Hematopoietic multipotent progenitor cell treated with erythropoietin and hydrocortisone succinate and interleukin-3 and kit ligand, for 15 days (in vitro differentiated cells): Measurements from ENCODE around the gene IGSF3.

ENCODE experiments used
- DNase-seq: peaks from one replicate; pipeline ENCODE4 v3.0.0-alpha.2; 2015; ENCODE audit warnings: low spot score

The IGSF3 gene

GRCh38 chr1:116556289-116557006, 111.1 kb downstream of the IGSF3 start:
- DNase-seq = peak; percentile 62

DNA sequence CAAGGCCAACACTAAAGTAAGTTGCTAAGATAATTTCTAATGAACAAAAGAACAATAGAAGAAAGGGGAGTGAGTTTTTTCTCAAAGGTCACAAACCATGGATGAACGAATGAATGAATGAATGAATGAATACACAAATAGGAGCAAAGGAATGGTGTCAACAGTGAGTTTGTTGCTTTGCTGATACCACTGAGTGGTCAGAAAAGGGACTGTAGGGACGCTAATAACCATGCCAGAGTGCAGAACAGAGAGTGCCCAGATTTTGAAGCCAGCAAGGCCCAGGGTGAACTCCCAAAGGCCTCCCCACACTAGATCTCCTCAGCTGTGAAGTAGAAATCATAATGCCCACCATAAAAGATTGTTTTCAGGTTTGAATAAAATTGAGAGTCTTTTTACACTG, 112.6 kb downstream of the IGSF3 start:
- no peak for DNase-seq

GRCh38 chr1:116553386-116554115, 114.0 kb downstream of the IGSF3 start:
- DNase-seq = no peak

DNA sequence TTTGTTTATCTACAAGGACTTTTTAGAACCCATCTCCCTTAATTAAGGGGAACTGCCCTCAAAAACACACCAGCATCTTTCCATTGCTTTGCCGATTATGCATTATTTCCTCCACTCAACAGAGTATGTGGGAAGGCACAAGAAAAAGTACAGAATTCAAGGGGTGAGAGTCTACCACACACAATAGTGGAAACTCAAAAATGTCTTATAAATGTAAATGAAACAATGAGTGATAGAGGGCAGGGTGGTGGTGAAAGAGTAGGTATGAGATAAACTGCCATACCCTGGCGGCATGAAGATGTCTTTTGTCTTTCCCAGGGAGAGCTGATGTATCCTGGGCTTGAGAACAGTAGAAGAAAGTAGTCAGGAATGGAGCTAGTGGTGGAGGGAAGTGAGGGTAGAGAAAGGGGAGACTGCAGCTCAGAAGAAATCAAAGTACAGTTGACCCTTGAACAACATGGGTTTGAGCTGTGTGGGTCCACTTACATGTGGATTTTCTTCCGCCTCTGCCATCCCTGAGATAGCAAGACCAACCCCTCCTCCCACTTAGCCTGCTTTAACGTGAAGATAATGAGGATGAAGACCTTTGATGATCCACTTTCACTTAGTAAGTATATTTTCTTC, 121.1 kb downstream of the IGSF3 start:
- no peak for DNase-seq

- no peak for DNase-seq
Observed at GRCh38 chr1:116545359-116545705, 122.2 kb downstream of the IGSF3 start.

GRCh38 chr1:116544588-116545358, 122.8 kb downstream of the IGSF3 start:
- no peak for DNase-seq

GRCh38 chr1:116540088-116540487, 127.4 kb downstream of the IGSF3 start:
- no peak for DNase-seq

DNA sequence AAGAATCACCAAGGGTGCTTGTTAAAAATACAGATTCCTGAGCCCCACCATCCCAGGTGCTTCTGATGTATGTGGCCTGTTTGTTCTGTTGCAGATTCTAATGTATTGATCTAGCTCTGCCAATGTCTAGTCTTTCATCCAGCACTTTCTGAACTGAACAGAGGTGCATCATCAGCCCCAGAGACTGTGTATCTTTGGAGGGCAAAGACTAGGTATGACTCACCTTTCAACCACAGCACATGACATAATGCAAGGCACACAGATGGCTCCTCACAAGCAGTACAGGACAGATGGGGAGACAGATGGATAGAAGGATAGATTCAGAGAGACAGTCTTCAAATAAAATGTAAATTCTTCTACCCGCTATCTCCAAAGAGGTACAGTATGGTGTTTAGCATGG, 129.0 kb downstream of the IGSF3 start:
- peak; percentile 34 for DNase-seq

DNA sequence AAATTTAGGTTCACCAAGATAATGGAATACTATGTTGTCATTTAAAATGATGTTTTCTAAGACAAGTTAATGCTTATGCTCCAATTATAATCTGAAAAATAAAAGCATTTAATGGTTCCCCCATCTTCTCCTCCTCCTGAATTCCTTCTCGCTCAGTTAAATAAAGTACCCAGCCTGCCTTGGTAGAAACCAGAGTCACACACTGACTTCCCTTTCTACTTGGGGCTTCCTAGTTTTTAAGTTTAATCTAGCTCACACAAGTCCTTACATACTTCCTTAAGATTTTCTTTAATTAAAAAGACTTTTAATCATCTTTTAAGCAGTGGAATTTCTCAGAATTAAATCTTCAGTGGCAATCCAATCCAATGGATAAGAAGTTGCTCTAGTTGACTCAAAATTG, 129.6 kb downstream of the IGSF3 start:
- no peak for DNase-seq

DNA sequence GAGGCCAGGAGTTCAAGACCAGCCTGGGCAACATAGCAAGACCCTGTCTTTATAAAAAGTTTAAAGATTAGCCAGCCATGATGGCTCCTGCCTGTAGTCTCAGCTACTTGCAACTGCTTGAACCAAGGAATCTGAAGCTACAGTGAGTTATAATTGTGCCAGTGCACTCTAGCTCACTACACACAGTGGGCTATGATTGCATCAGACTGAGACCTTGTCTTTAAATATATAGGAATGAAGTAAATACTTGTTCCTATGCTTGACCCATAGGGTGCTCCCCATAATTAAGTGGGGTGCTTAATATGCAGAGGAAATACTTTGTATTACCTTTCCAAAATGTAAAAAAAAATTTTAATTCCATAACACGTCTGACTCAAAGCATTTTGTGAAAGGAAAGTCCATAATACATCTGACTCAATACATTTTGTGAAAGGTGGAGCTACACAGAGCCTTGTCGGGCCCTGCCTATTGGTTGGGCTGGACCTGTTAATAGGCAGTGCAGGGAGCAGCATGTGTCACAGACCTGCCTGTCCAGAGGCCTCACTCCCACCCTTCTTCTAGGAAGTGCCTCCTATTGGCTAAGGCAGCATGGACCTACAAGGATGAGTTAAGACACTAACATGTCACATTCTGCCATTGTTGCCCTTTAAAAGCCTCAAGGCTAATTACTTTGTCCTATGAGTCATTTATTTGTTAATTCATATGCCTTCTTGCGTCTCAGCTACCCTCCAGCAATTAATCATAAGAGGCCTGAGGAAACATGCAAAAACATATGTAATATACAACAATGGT, 130.3 kb downstream of the IGSF3 start:
- peak; percentile 22 for DNase-seq

DNA sequence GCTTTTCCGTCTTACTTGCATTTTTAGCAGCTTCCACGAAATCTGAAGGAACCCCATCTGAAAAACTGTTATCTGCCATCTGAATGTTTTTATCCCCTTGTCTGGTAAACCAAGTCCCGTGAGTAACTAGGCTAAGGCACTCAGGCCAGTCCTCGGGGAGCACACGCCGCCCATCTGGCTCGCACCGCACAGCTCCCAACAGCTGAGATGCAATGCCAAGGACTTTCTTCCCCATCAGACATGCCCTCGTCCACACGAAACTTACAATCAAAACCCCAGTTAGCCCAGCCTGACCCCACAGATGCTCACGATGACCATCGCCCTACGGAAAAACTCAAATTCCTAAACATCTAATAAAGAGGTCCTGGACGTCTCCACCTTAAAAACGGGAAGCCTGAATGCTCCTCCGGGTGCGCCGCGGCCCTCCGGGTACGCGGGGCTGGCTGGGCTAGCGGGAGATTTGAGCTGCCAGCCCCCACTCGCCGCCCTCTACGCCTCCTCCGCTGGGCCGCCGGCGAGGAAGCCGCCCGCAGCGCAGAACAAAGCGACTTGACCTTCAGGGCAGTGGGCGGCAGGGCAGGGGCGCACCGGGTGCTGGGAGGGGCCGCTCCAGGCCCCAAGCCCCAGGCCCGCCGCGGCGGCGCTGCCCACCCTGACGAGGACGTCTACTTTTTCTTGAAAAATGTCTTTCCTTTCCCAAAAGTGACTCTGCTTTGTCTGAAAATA, 133.4 kb downstream of the IGSF3 start:
- DNase-seq = no peak

DNA sequence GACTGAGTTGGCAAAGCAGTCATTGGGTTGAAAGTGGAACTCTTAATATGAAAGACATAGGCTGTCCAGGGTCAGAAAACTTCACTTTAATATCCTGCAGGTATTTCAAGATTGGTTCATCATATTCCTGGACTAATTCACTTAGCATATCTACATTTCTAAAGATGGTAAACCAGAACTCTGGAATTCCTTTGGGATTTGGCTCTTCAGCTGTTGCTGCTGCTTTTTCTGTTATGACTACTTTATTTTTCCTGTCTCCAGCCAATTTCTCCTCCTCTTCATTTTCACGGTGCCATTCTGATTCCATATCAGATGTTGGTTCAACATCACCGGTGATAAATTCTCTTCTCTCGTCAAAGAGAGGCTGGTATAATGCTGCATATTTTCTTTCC, 134.1 kb downstream of the IGSF3 start:
- no peak for DNase-seq

DNA sequence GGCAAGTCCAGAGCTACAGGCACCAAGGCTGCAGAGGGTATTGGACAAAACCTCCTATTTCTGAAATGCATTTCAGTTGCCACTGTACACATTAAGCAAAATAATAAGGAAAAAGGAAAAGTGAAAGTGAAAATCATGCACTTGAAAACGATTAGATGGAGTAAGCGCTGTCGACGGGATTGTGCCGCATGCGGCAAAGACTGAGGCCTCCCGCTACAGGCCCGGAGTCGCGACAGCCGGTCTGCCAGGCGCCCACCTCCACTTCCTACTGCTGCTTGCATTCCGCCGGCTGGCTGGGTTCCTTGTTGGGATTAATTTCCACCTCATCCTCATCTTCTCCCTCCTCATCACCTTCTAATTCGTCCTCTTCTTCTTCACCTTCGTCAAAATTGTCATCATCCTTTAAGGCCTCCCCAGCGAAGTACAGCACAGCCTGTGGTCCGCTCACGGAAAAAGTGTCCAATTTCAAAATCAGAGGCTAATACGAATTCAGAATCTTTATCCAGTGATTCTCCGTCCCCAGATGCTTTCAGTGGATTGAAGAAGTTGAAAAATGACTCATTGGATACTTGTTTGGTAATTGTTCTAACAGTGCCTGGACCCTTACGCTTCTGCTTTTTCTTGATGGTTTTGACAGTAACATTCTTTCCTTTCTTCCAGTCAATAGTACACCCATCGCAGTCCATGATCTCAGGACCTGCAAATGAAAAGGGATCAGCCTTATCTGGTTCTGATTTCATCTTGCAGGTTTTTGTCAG, 134.7 kb downstream of the IGSF3 start:
- DNase-seq = no peak

- DNase-seq = no peak
Observed at GRCh38 chr1:116531917-116532316, 135.6 kb downstream of the IGSF3 start.

GRCh38 chr1:116529681-116530080, 137.9 kb downstream of the IGSF3 start:
- DNase-seq = no peak

GRCh38 chr1:116529199-116529631, 138.3 kb downstream of the IGSF3 start:
- DNase-seq = no peak

GRCh38 chr1:116528329-116529083, 139.0 kb downstream of the IGSF3 start:
- no peak for DNase-seq

DNA sequence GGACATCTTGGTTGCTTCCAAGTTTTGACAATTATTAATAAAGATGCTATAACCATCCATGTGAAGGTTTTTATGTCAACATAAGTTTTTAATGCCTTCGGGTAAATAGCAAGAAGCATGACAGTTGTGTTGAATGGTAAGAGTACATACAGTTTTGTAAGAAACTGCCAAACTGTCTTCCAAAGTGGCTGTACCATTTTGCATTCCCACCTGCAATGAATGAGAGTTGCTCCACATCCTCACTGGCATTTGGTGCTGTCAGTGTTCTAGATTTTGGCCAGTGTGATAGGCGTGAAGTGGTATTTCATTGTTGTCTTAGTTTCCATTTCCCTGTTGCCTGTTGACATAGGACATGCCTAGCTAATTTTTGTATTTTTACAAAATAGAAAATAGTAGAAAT, 142.1 kb downstream of the IGSF3 start:
- no peak for DNase-seq
